B cell (primary cell): ENCODE measurements around the gene L2HGDH. TPM values are rescaled to one million over a fixed set of nuclear protein-coding genes. Genes with fewer than 3 reads are reported as not detected.
A peak's percentile ranks its signal among the peaks of the same experiment; 100 is the strongest.
"Not testable (repeated sequence)": the region's sequence is repeated elsewhere in the genome, so short reads cannot be mapped to it uniquely, and the experiment has no call there.

Experiments
- ATAC-seq: fragments of 200-7000 bp; cut with Tn5 transposase; one replicate; pipeline ENCODE4 v1.10.0; 2021; ENCODE audit warnings: low read depth, mild to moderate bottlenecking, moderate number of reproducible peaks, moderate library complexity
- CTCF ChIA-PET: fragments of 350-600 bp; sonication (Branson Sonifier 250); formaldehyde crosslinking; loops from one replicate; lab custom pipeline; 2021; ENCODE audit warnings: antibody characterized with exemption, inconsistent platforms; lab: Charles Lee
- POLR2A ChIA-PET: fragments of 350-600 bp; sonication (Branson Sonifier 250); formaldehyde crosslinking; loops from one replicate; lab custom pipeline; 2021; ENCODE audit warnings: antibody characterized with exemption; lab: Charles Lee
- DNase-seq: peaks from one replicate; pipeline ENCODE4 v3.0.0; 2013
- H2AFZ ChIP-seq: 2 replicates; pipeline ENCODE4 v1.6.1; 2012; ENCODE audit warnings: mild to moderate bottlenecking, low read depth, low read length; ENCODE audit not compliant: insufficient read depth, poor library complexity, severe bottlenecking
- H3K27ac ChIP-seq, 2 donors: 1 replicate in 1 of 2; 2 replicates in 1 of 2; pipeline ENCODE4 v1.5.1; 2012 to 2013; ENCODE audit warnings: low read length in 2 of 2, mild to moderate bottlenecking in 2 of 2, moderate library complexity in 1 of 2
- H3K27me3 ChIP-seq, 4 experiments: fragments of 200-600 bp in 1 of 4; sonication (generic) in 1 of 4; replicated peaks in 1 of 4; 1 replicate in 2 of 4; 2 replicates in 2 of 4; pipeline versions ENCODE4 v1.6.1 to v1.7.0; 2013 to 2016; ENCODE audit warnings: low read length in 3 of 4, mild to moderate bottlenecking in 2 of 4, mixed read lengths in 1 of 4, moderate library complexity in 1 of 4; ENCODE audit not compliant: insufficient read depth in 4 of 4, control insufficient read depth in 3 of 4; ENCODE audit errors: control extremely low read depth in 1 of 4
- H3K36me3 ChIP-seq, 2 experiments: replicated peaks in 1 of 2; 1 replicate in 1 of 2; 2 replicates in 1 of 2; pipeline versions ENCODE4 v1.6.1 to v1.7.1; 2013; ENCODE audit warnings: low read length in 1 of 2; ENCODE audit not compliant: insufficient read depth in 2 of 2, control insufficient read depth in 1 of 2; ENCODE audit errors: control extremely low read depth in 1 of 2, extremely low read depth in 1 of 2
- H3K4me1 ChIP-seq, 2 donors: fragments of 200-600 bp in 1 of 2; sonication (generic) in 1 of 2; 1 replicate in 1 of 2; 2 replicates in 1 of 2; pipeline versions ENCODE4 v1.5.1 to v1.6.1; 2013 to 2017; ENCODE audit warnings: low read length in 2 of 2; ENCODE audit not compliant: control insufficient read depth in 2 of 2, insufficient read depth in 2 of 2
- H3K4me2 ChIP-seq: replicated peaks from 2 replicates; pipeline ENCODE3; 2012; ENCODE audit warnings: mild to moderate bottlenecking, low read depth, low read length; ENCODE audit not compliant: poor library complexity, severe bottlenecking
- H3K4me3 ChIP-seq, 5 experiments: fragments of 200-600 bp in 1 of 5; sonication (generic) in 1 of 5; 1 replicate in 3 of 5; 2 replicates in 2 of 5; pipeline versions ENCODE4 v1.5.1 to v1.7.0; 2011 to 2016; ENCODE audit warnings: low read length in 4 of 5, mild to moderate bottlenecking in 4 of 5, low read depth in 2 of 5, control low read depth in 1 of 5, moderate library complexity in 1 of 5; ENCODE audit not compliant: insufficient read depth in 1 of 5; ENCODE audit errors: control extremely low read depth in 1 of 5, extremely low read depth in 1 of 5
- H3K79me2 ChIP-seq: fragments of 200-600 bp; sonication (generic); one replicate; pipeline ENCODE4 v1.6.0; 2016; ENCODE audit warnings: low read length; ENCODE audit not compliant: control insufficient read depth, insufficient read depth
- H3K9ac ChIP-seq: fragments of 200-600 bp; sonication (generic); 2 replicates; pipeline ENCODE4 v1.6.1; 2017; ENCODE audit warnings: mild to moderate bottlenecking, low read length, moderate library complexity
- H3K9me3 ChIP-seq, 3 donors: one replicate each; pipeline versions ENCODE4 v1.6.1 to v1.7.1; 2013; ENCODE audit warnings: low read length in 2 of 3; ENCODE audit not compliant: control insufficient read depth in 2 of 3, insufficient read depth in 1 of 3; ENCODE audit errors: control extremely low read depth in 1 of 3
- H4K20me1 ChIP-seq: 2 replicates; pipeline ENCODE4 v1.6.0; 2012; ENCODE audit warnings: mild to moderate bottlenecking, low read length; ENCODE audit not compliant: insufficient read depth, control insufficient read depth, poor library complexity, severe bottlenecking
- H3K27ac Mint-ChIP-seq: one replicate; pipeline ENCODE4 v1.8.0; 2021; ENCODE audit warnings: mixed read lengths
- H3K27me3 Mint-ChIP-seq: one replicate; pipeline ENCODE4 v1.8.0; 2021; ENCODE audit warnings: mixed read lengths
- H3K4me1 Mint-ChIP-seq: one replicate; pipeline ENCODE4 v1.8.0; 2021; ENCODE audit warnings: mixed read lengths
- H3K4me3 Mint-ChIP-seq: one replicate; pipeline ENCODE4 v1.8.0; 2021; ENCODE audit warnings: mixed read lengths
- H3K9me3 Mint-ChIP-seq: one replicate; pipeline ENCODE4 v1.8.0; 2022; ENCODE audit warnings: mixed read lengths; ENCODE audit not compliant: insufficient read depth
- CTCF ChIP-seq: fragments of 200-600 bp; IDR thresholded peaks from one replicate; pipeline ENCODE4 v1.8.0; 2022; ENCODE audit warnings: antibody characterized with exemption, mild to moderate bottlenecking
- EZH2 ChIP-seq: IDR thresholded peaks from 2 replicates; pipeline ENCODE4 v1.6.1; 2012; ENCODE audit warnings: borderline replicate concordance, low read depth, mild to moderate bottlenecking, moderate library complexity, low read length; ENCODE audit not compliant: insufficient read depth, poor library complexity, severe bottlenecking
- WGBS: methylation state at CpG from one replicate; pipeline ENCODE4 v1.1.5; 2013; ENCODE audit warnings: missing lambda C conversion rate; ENCODE audit not compliant: insufficient coverage; 5-methylcytosine and 5-hydroxymethylcytosine counted together
- intact Hi-C: fragments of 100-400 bp; cut with micrococcal nuclease; formaldehyde crosslinking; loops from one replicate; pipeline ENCODE4 v1.10.0; 2022
- polyA plus RNA-seq: library from polyadenylated mRNA; depleted of rRNA; stranded (reverse); fragments of >200 nt; gene quantifications from 2 replicates; pipeline ENCODE4 v1.2.3, GENCODE V29; 2012
- total RNA-seq, 2 donors: library from RNA; stranded (reverse); fragments of 120-200 nt in 1 of 2; gene quantifications; 1 replicate in 1 of 2; 2 replicates in 1 of 2; pipeline versions ENCODE4 v1.2.3 to v1.2.4, GENCODE V29; 2013 to 2022

Gene L2HGDH
- total and polyA plus RNA-seq, 2 donors (not counting 1 experiment from before 2014, with no cell fraction given) = 1.1 to 5.5 TPM

DNA sequence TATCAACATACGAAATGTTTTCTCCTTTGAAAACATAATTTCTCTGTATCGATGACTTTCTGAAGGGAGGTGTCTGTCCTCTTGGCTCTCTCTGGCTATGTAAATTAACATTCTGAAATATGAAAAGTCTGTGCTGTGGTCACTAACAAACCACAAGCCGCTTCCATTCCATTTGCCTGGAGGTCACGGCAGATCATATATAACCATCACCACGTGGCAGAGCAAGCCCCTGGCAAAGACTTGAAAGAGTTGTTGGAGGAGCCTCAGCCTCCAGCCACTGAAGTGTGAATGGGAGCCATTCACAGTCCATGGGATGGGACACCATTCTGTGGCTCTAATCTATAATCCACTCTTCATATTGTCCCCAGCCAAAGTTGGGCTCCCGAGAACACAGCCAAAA, 45.1 kb upstream of the L2HGDH start:
- WGBS = no CpG with 5 or more reads among the region's 6 CpGs
- H3K4me2 ChIP-seq = no peak overlapping the region
- Mint-ChIP-seq H3K27ac (peak overlapping the region; percentile 5), H3K4me1 (peaks cover 7% of the 10 kb centered on the region), H3K4me3 (no peak overlapping the region), H3K9me3 (no peaks in the 10 kb centered on the region), H3K27me3 (no peaks in the 10 kb centered on the region)
- CTCF ChIA-PET = interaction anchor here (1.0 kb wide), 1 partner anchor 14 kb away, joined by 3 read pairs; no protein-coding TSS in a partner anchor
- ATAC-seq (no peak), DNase-seq (no peak)
- H3K27me3 ChIP-seq = no peaks in the 10 kb centered on the region
- H3K4me1 ChIP-seq = no peaks in the 10 kb centered on the region
- intact Hi-C loops = no loop called here
- H3K4me3 ChIP-seq = no peak overlapping the region
- H3K9me3 ChIP-seq = peaks cover 0 to 4% (median 0%) of the 10 kb centered on the region in 3 donors
- no peaks in the 10 kb centered on the region for H3K79me2 ChIP-seq
- no peak overlapping the region for H2AFZ ChIP-seq
- H4K20me1 ChIP-seq = no peaks in the 10 kb centered on the region
- no peak overlapping the region for H3K9ac ChIP-seq
- H3K27ac ChIP-seq = no peak overlapping the region
- H3K36me3 ChIP-seq = peaks cover 0 to 18% of the 10 kb centered on the region in 2 experiments
- TF ChIP-seq EZH2 (no peak), CTCF (no peak)
- POLR2A ChIA-PET = no interaction called here

- peaks cover 0 to 18% of the 10 kb centered on the region in 2 experiments for H3K36me3 ChIP-seq
- H3K4me1 ChIP-seq, POLR2A ChIA-PET, H2AFZ ChIP-seq, H3K4me2 ChIP-seq, H3K9me3 ChIP-seq, H3K4me3 ChIP-seq, H3K27ac ChIP-seq, H3K27me3 ChIP-seq, H3K27me3 Mint-ChIP-seq, H3K9ac ChIP-seq, intact Hi-C loops, H3K4me3 Mint-ChIP-seq, H3K79me2 ChIP-seq, H3K27ac Mint-ChIP-seq, DNase-seq, H3K9me3 Mint-ChIP-seq, ATAC-seq, H3K4me1 Mint-ChIP-seq, H4K20me1 ChIP-seq: not testable (repeated sequence)
- CTCF ChIA-PET = interaction anchor here (1.0 kb wide), 1 partner anchor 9 kb away, joined by 3 read pairs; no protein-coding TSS in a partner anchor
- no CpG with 5 or more reads among the region's 3 CpGs for WGBS
Measured at GRCh38 chr14:50356283-50356682, 44.3 kb upstream of the L2HGDH start.
